ENCODE results near the gene KLHL17.
"Not testable (repeated sequence)": the region's sequence is repeated elsewhere in the genome, so short reads cannot be mapped to it uniquely, and the experiment has no call there.

KLHL17 gene

GRCh38 chr1:982765-983436, 22.5 kb downstream of the KLHL17 start:
- no peak for DNase-seq (ENCODE audit: low spot score)

- no peak for DNase-seq (ENCODE audit: low spot score)
Observed at GRCh38 chr1:983798-984475, 23.6 kb downstream of the KLHL17 start.

- no peak for DNase-seq (ENCODE audit: low spot score)
Observed at GRCh38 chr1:984476-984814, 24.1 kb downstream of the KLHL17 start.

- no peak for DNase-seq (ENCODE audit: low spot score)
Observed at GRCh38 chr1:985126-985525, 24.7 kb downstream of the KLHL17 start.

GRCh38 chr1:988061-988460, 27.7 kb downstream of the KLHL17 start:
- DNase-seq (ENCODE audit: low spot score), result not testable (repeated sequence)

- not testable (repeated sequence) for DNase-seq (ENCODE audit: low spot score)
Observed at GRCh38 chr1:991275-991674, 30.9 kb downstream of the KLHL17 start.

- no peak for DNase-seq (ENCODE audit: low spot score)
Observed at GRCh38 chr1:991895-992294, 31.5 kb downstream of the KLHL17 start.

GRCh38 chr1:992362-992761, 32.0 kb downstream of the KLHL17 start:
- DNase-seq (ENCODE audit: low spot score), result no peak

GRCh38 chr1:993379-993995, 33.1 kb downstream of the KLHL17 start:
- no peak for DNase-seq (ENCODE audit: low spot score)

GRCh38 chr1:994546-994945, 34.2 kb downstream of the KLHL17 start:
- DNase-seq (ENCODE audit: low spot score), result not testable (repeated sequence)

GRCh38 chr1:995665-996633, 35.6 kb downstream of the KLHL17 start:
- DNase-seq (ENCODE audit: low spot score), result no peak

- DNase-seq (ENCODE audit: low spot score), result no peak
Observed at GRCh38 chr1:996851-997712, 36.7 kb downstream of the KLHL17 start.

GRCh38 chr1:997713-997992, 37.3 kb downstream of the KLHL17 start:
- DNase-seq (ENCODE audit: low spot score), result no peak

- DNase-seq (ENCODE audit: low spot score), result no peak
Observed at GRCh38 chr1:997993-998744, 37.8 kb downstream of the KLHL17 start.

- no peak for DNase-seq (ENCODE audit: low spot score)
Observed at GRCh38 chr1:998745-998994, 38.3 kb downstream of the KLHL17 start.

- peak; percentile 58 for DNase-seq (ENCODE audit: low spot score)
Observed at GRCh38 chr1:998995-999724, 38.8 kb downstream of the KLHL17 start.

GRCh38 chr1:999725-1000356, 39.5 kb downstream of the KLHL17 start, which contains the start of gene HES4:
HES4 (minus strand) TSS chr1:1000097; CDS start chr1:999973, 124 bp downstream.
- DNase-seq (ENCODE audit: low spot score), result peak; percentile 95

- peak; percentile 86 for DNase-seq (ENCODE audit: low spot score)
Observed at GRCh38 chr1:1000357-1001056, 40.1 kb downstream of the KLHL17 start.
